ENCODE data around the gene HYPK.

Gene HYPK

DNA sequence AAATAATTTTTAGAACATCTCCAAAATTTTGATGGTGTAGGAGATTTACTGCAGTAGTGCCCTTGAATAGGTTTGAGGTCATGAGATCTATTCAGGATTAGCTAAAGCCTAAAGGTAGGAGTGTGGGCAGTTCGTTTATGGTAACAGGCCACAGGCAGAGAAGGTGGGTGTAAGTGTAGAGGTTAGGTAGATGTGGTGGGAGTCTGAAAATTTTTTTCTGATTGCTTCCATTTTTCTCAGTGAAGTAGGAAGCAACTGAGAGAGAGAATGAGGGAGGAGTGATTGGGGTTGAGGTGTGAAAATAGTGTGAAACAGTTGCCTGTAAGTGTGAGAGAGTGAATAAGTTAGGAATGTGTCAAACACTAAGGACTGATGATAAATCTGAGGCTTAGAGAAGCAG lies 21.4 kb upstream of the HYPK start:
- POLR2A ChIA-PET (ENCODE audit: low non-redundant PET) = no interaction called here
- CTCF ChIA-PET = no interaction called here

DNA sequence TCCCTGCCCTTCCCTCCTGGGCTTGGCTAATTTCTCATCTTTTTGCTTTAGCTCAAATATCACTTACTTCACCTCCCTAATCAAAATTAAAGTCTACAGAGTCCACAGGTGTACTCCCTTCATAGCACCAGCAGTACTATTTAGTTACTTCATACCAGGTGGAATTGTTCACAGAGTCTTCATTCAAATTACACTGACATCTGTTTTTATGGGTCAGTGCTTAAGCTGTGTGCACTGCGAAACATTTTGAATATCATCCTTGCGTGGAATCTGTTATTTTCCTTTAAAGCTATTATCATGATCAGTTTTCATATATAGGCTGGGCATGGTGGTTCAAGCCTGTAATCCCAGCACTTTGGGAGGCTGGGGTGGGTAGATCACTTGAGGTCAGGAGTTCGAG lies 11.0 kb upstream of the HYPK start:
- peak overlapping the region; percentile 87 for H3K27ac ChIP-seq
- TF ChIP-seq, protein P1, sequence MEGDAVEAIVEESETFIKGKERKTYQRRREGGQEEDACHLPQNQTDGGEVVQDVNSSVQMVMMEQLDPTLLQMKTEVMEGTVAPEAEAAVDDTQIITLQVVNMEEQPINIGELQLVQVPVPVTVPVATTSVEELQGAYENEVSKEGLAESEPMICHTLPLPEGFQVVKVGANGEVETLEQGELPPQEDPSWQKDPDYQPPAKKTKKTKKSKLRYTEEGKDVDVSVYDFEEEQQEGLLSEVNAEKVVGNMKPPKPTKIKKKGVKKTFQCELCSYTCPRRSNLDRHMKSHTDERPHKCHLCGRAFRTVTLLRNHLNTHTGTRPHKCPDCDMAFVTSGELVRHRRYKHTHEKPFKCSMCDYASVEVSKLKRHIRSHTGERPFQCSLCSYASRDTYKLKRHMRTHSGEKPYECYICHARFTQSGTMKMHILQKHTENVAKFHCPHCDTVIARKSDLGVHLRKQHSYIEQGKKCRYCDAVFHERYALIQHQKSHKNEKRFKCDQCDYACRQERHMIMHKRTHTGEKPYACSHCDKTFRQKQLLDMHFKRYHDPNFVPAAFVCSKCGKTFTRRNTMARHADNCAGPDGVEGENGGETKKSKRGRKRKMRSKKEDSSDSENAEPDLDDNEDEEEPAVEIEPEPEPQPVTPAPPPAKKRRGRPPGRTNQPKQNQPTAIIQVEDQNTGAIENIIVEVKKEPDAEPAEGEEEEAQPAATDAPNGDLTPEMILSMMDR (conservative IDR thresholded peaks at IDR 0.05; ENCODE audit: low read depth) = no peak
- CTCF ChIA-PET = interaction anchor here (1.1 kb wide), 1 partner anchor 12 kb away, joined by 3 read pairs; the partner anchor contains the start of gene ELL3
- POLR2A ChIA-PET (ENCODE audit: low non-redundant PET) = no interaction called here
- no peak for DNase-seq (ENCODE audit: low spot score)

More for the DNA sequence above, 21.4 kb upstream of the HYPK start:
- TF ChIP-seq, protein P1 (conservative IDR thresholded peaks at IDR 0.05; ENCODE audit: low read depth) = no peak
- no peak overlapping the region for H3K27ac ChIP-seq
- DNase-seq (ENCODE audit: low spot score) = no peak

DNA sequence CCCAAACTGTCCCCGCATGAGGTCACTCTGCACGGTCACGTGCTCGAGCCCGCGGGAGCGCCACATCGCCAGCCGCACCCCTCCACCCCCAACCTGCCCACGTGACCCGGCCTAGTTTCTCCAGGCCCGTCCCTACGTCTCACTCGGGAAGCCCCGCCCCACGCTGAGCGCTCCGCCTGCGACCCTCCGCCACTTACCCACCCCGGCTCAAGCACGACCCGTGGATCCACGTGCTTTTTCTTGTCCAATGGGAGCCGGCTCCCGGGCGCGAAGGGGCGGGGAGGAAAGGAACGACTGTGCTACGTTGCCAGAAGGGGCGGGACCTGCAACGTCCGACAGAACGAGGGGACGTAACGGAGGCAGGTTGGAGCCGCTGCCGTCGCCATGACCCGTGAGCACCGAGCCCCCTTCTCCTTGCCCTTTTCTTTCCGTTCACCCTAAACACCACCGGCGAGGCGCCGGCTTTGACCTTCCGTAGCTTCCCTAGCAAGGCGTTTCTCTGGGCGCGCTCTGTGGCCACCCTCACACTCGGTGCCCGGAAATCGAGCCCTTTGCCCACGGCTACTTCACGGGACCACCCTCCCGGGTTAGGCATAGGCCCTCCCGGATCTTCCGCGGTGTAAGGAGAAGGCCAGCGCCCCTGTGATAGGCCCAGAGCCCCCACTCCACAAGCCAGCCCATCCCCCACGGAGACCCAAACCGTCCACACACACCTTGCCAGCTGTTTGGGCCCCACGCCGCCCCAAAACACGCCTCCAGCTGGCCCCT lies 8.2 kb upstream of the HYPK start, which contains the start of gene SERF2:
Gene SERF2 (plus strand): TSS at position 328 of the 768 bp plus-strand sequence. CDS start 57 bp downstream, at position 385.
- DNase-seq (ENCODE audit: low spot score) = peak; percentile 100
- ChIA-PET POLR2A (ENCODE audit: low non-redundant PET) (interaction anchor here (0.7 kb wide), 1 partner anchor 11 kb away, joined by 3 read pairs; no protein-coding TSS in a partner anchor), CTCF (interaction anchor here (0.6 to 1.2 kb wide), 2 partner anchors 10 to 11 kb away, joined by 3 read pairs; no protein-coding TSS in a partner anchor)
- peak within 1 kb of the TSS; percentile 87 for H3K27ac ChIP-seq
- TF ChIP-seq, protein P1 (conservative IDR thresholded peaks at IDR 0.05; ENCODE audit: low read depth) = no peak

DNA sequence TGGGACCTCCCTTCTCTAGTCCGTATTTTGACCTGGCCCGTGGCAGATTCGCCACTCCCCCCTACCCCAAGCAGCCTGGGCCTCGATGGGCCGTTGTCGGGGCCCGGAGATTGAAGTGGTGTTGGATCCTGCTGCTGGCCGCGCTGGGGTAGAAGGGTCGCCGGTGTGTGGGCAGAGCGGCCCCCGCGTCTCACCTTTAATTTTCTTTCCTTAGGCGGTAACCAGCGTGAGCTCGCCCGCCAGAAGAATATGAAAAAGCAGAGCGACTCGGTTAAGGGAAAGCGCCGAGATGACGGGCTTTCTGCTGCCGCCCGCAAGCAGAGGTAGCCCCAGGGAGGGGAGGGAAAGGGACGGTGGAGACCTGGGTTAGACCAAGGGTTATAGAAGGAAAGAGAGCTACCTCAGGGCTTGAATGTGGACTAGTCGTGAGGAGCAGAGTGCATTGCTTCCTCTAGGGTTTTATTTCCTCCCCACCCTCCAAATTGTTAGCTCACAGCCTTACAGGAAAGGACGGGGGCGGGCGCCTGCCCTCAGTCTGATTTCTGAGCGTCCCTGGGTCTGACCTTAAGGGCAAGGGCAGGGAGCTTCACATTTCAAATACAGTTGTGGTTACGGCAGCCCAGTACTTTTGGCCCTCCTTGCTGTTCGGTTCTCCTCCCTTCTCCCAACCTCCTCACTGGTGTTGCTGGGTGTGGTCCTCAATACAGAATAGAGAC lies 7.5 kb upstream of the HYPK start:
- ChIA-PET CTCF (interaction anchor here (0.6 to 1.2 kb wide), 3 partner anchors 9 to 20 kb away, joined by 3 read pairs; no protein-coding TSS in a partner anchor), POLR2A (ENCODE audit: low non-redundant PET) (interaction anchor here (0.5 to 0.7 kb wide), 2 partner anchors 12 to 44 kb away, joined by 3 to 6 read pairs; no protein-coding TSS in a partner anchor)
- peak; percentile 53 for DNase-seq (ENCODE audit: low spot score)
- TF ChIP-seq, protein P1 (conservative IDR thresholded peaks at IDR 0.05; ENCODE audit: low read depth) = no peak
- peak overlapping the region; percentile 87 for H3K27ac ChIP-seq

DNA sequence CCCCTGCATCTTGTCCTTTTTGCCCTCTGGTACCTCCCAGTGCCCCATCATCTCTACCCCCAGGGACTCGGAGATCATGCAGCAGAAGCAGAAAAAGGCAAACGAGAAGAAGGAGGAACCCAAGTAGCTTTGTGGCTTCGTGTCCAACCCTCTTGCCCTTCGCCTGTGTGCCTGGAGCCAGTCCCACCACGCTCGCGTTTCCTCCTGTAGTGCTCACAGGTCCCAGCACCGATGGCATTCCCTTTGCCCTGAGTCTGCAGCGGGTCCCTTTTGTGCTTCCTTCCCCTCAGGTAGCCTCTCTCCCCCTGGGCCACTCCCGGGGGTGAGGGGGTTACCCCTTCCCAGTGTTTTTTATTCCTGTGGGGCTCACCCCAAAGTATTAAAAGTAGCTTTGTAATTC lies 6.8 kb upstream of the HYPK start:
- ChIA-PET POLR2A (ENCODE audit: low non-redundant PET) (interaction anchor here (0.5 kb wide), 1 partner anchor 43 kb away, joined by 6 read pairs; no protein-coding TSS in a partner anchor), CTCF (no interaction called here)
- H3K27ac ChIP-seq = peak overlapping the region; percentile 87
- TF ChIP-seq, protein P1 (conservative IDR thresholded peaks at IDR 0.05; ENCODE audit: low read depth) = no peak
- no peak for DNase-seq (ENCODE audit: low spot score)

DNA sequence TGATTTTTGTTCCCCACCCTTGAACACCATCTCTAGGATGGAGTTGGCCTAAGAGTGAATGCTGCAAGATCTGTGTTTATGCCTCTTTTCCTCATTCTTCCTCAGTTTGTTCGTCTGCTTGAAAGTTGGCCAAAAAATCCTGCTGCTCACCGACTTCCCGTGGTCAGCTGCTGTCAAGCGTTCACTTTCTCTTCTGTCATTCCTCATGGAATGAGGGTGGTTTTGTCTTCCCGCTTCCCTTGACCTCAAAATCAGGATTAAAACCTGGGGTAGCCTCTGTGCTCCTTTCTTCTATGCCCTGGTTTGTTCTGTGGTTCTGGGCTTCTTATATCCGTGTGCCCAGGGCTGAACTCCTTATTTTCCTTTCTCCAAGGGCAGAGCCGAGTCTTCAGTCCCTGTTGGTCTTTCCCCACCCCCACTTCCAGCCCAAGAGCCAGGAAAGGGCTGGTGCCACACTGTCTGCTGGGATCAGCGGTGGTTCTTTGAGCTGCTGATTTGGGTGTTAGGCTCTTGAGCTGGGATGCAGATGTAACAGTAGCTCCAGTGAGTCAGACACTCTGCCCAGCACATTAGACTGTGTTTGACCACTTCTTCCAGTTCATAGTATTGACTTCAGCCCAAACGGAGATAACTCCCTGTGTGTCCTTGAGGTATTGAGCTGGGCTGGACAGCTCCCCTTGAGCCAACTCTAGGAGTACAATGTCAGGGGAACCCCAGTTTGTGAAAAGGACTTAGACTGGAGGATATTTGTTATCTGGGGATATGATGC lies 5.9 kb upstream of the HYPK start:
- no peak for DNase-seq (ENCODE audit: low spot score)
- CTCF ChIA-PET = no interaction called here
- POLR2A ChIA-PET (ENCODE audit: low non-redundant PET) = no interaction called here
- TF ChIP-seq, protein P1 (conservative IDR thresholded peaks at IDR 0.05; ENCODE audit: low read depth) = no peak
- H3K27ac ChIP-seq = peak overlapping the region; percentile 33

All from RWPE1 (cell line).